22Rv1 (cell line): ENCODE data around the gene CNIH4.

Source experiments
- CTCF ChIP-seq: fragments of 450-650 bp; IDR thresholded peaks from 2 replicates; pipeline ENCODE4 v1.5.1; 2017; ENCODE audit warnings: mild to moderate bottlenecking
- ZFX ChIP-seq: fragments of 450-650 bp; IDR thresholded peaks from 2 replicates; pipeline ENCODE4 v1.6.1; 2017; ENCODE audit warnings: antibody characterized with exemption, borderline replicate concordance

- TF ChIP-seq CTCF, result no peak
- TF ChIP-seq ZFX, result no peak
Observed at GRCh38 chr1:224404916-224405603, 48.4 kb downstream of the CNIH4 start.
